ENCODE data around the gene E2F3. TPM values are rescaled to one million over a fixed set of nuclear protein-coding genes. Genes with fewer than 3 reads are reported as not detected.

The E2F3 gene
- total and polyA plus RNA-seq, 2 donors (not counting 1 experiment from before 2014, with no cell fraction given) = 4.1 to 12.3 TPM

GRCh38 chr6:20490591-20490990 lies 88.9 kb downstream of the E2F3 start:
- H3K79me2 ChIP-seq (ENCODE audit: control insufficient read depth, insufficient read depth, low read length) = no peaks in the 10 kb centered on the region
- H3K27me3 ChIP-seq (ENCODE audit: control insufficient read depth, insufficient read depth, low read length) = no peaks in the 10 kb centered on the region
- no peaks in the 10 kb centered on the region for H3K4me1 ChIP-seq (ENCODE audit: control insufficient read depth, extremely low read depth, insufficient read depth, low read length)
- TF ChIP-seq CTCF (conservative IDR thresholded peaks at IDR 0.05 in 1 of 2, IDR thresholded peaks at IDR 0.05 in 1 of 2; ENCODE audit: low read depth in 1 of 2, low read length in 2 of 2) (no peak), EZH2 (IDR thresholded peaks at IDR 0.05; ENCODE audit: low read length, missing control alignments) (no peak)
- no peaks in the 10 kb centered on the region for H4K20me1 ChIP-seq (ENCODE audit: control insufficient read depth, extremely low read depth, insufficient read depth, low read length)
- H3K9ac ChIP-seq (ENCODE audit: insufficient read depth, low read length) = no peak overlapping the region
- H3K4me2 ChIP-seq (ENCODE audit: extremely low read depth, insufficient read depth, low read length) = no peak overlapping the region
- no peak overlapping the region for H3K4me3 ChIP-seq (replicated peaks in 1 of 4; ENCODE audit: control extremely low read depth in 1 of 4, insufficient read depth in 1 of 4, low read depth in 3 of 4, low read length in 4 of 4)
- no peak overlapping the region for H3K27ac ChIP-seq (ENCODE audit: insufficient read depth, low read length)
- peaks cover 4% of the 10 kb centered on the region for H3K36me3 ChIP-seq (ENCODE audit: control insufficient read depth, insufficient read depth, low read length)
- H2AFZ ChIP-seq (ENCODE audit: low read length) = no peak overlapping the region
- DNase-seq (ENCODE audit: low read depth in 2 of 2) = no peak
- H3K9me3 ChIP-seq (ENCODE audit: control insufficient read depth, insufficient read depth, low read depth, low read length) = no peaks in the 10 kb centered on the region

GRCh38 chr6:20492099-20492498 lies 90.4 kb downstream of the E2F3 start:
- Histone ChIP-seq H3K4me1 (ENCODE audit: control insufficient read depth, extremely low read depth, insufficient read depth, low read length) (no peaks in the 10 kb centered on the region), H3K36me3 (ENCODE audit: control insufficient read depth, insufficient read depth, low read length) (peaks cover 4% of the 10 kb centered on the region), H3K4me3 (replicated peaks in 1 of 4; ENCODE audit: control extremely low read depth in 1 of 4, insufficient read depth in 1 of 4, low read depth in 3 of 4, low read length in 4 of 4) (no peak overlapping the region), H3K27ac (ENCODE audit: insufficient read depth, low read length) (no peak overlapping the region), H3K27me3 (ENCODE audit: control insufficient read depth, insufficient read depth, low read length) (no peaks in the 10 kb centered on the region), H3K9ac (ENCODE audit: insufficient read depth, low read length) (no peak overlapping the region), H2AFZ (ENCODE audit: low read length) (no peak overlapping the region), H3K79me2 (ENCODE audit: control insufficient read depth, insufficient read depth, low read length) (no peaks in the 10 kb centered on the region), H3K4me2 (ENCODE audit: extremely low read depth, insufficient read depth, low read length) (no peak overlapping the region), H3K9me3 (ENCODE audit: control insufficient read depth, insufficient read depth, low read depth, low read length) (no peaks in the 10 kb centered on the region), H4K20me1 (ENCODE audit: control insufficient read depth, extremely low read depth, insufficient read depth, low read length) (no peaks in the 10 kb centered on the region)
- TF ChIP-seq EZH2 (IDR thresholded peaks at IDR 0.05; ENCODE audit: low read length, missing control alignments) = no peak
- TF ChIP-seq CTCF (conservative IDR thresholded peaks at IDR 0.05 in 1 of 2, IDR thresholded peaks at IDR 0.05 in 1 of 2; ENCODE audit: low read depth in 1 of 2, low read length in 2 of 2) = no peak
- no peak for DNase-seq (ENCODE audit: low read depth in 2 of 2)

- Histone ChIP-seq H3K4me2 (ENCODE audit: extremely low read depth, insufficient read depth, low read length) (no peak overlapping the region), H4K20me1 (ENCODE audit: control insufficient read depth, extremely low read depth, insufficient read depth, low read length) (no peaks in the 10 kb centered on the region), H3K9ac (ENCODE audit: insufficient read depth, low read length) (no peak overlapping the region), H3K4me1 (ENCODE audit: control insufficient read depth, extremely low read depth, insufficient read depth, low read length) (no peaks in the 10 kb centered on the region), H3K27ac (ENCODE audit: insufficient read depth, low read length) (no peak overlapping the region), H3K9me3 (ENCODE audit: control insufficient read depth, insufficient read depth, low read depth, low read length) (no peaks in the 10 kb centered on the region), H3K4me3 (replicated peaks in 1 of 4; ENCODE audit: control extremely low read depth in 1 of 4, insufficient read depth in 1 of 4, low read depth in 3 of 4, low read length in 4 of 4) (no peak overlapping the region), H2AFZ (ENCODE audit: low read length) (no peak overlapping the region), H3K27me3 (ENCODE audit: control insufficient read depth, insufficient read depth, low read length) (no peaks in the 10 kb centered on the region), H3K36me3 (ENCODE audit: control insufficient read depth, insufficient read depth, low read length) (no peaks in the 10 kb centered on the region), H3K79me2 (ENCODE audit: control insufficient read depth, insufficient read depth, low read length) (no peaks in the 10 kb centered on the region)
- peak; percentile 84 to 94 for DNase-seq (ENCODE audit: low read depth in 2 of 2)
- TF ChIP-seq EZH2 (IDR thresholded peaks at IDR 0.05; ENCODE audit: low read length, missing control alignments) (no peak), CTCF (conservative IDR thresholded peaks at IDR 0.05 in 1 of 2, IDR thresholded peaks at IDR 0.05 in 1 of 2; ENCODE audit: low read depth in 1 of 2, low read length in 2 of 2) (no peak)
Observed at GRCh38 chr6:20497216-20498040, 95.7 kb downstream of the E2F3 start.
